Stimulated activated CD4-positive, alpha-beta T cell treated with anti-CD3 and anti-CD28 coated beads, Interleukin-2, amount 100 ng/mL, for 48 hours (primary cell): ENCODE results near the gene TFF3.

Source experiments
- DNase-seq, 2 donors: peaks; one replicate each; pipeline ENCODE4 v3.0.0-alpha.2; 2020

Gene TFF3

DNA sequence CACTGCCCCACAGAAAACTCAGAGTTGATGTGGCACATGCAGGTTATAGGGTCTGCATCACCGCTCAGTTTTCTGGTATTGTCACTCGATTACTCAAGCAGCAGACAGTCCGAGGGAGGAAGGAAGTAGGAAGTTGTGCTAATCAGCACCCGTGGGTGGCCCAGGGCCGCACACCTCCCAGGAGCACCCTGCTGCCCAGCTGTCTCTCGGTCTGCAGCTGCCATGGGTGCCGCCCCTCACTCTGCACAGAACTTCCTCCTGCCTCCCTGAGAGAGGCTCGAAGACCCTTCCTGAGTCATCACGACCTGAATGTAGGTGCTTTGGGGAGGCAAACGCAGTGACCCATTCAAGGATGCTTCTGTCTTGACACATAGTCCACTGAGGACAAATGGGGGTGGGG, 4.2 kb upstream of the TFF3 start:
- no peak for DNase-seq

GRCh38 chr21:42317826-42318746, 2.9 kb upstream of the TFF3 start:
- no peak for DNase-seq

- no peak for DNase-seq
Measured at GRCh38 chr21:42317341-42317741, 2.1 kb upstream of the TFF3 start.

GRCh38 chr21:42316891-42317290, 1.7 kb upstream of the TFF3 start:
- no peak for DNase-seq

- no peak for DNase-seq
Measured at GRCh38 chr21:42314616-42315295, 453 bp downstream of the TFF3 start.

DNA sequence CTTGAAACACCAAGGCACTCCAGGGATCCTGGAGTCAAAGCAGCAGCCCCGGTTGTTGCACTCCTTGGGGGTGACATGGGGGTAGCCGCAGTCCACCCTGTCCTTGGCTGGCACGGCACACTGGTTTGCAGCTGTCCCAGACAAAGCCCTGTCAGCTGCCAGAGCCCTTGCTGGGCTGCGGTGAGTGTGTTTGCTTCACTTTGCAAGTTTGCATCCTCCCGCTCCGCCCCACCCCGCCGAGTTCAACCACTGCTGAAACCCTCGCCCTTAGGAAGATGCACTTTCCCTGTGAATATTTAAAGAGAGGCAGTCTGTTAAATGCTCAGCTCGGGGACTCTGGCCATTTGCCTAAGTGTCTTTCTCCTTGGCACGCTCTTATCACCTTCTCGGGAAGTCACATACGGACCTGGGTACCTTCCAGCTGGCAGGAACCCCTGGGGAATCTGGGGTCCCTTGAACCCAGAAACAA, 1.7 kb downstream of the TFF3 start:
- DNase-seq, result no peak

GRCh38 chr21:42312626-42313104, 2.5 kb downstream of the TFF3 start:
- no peak for DNase-seq

GRCh38 chr21:42311816-42312625, 3.2 kb downstream of the TFF3 start:
- no peak for DNase-seq

- DNase-seq, result no peak
Measured at GRCh38 chr21:42311160-42311559, 4.0 kb downstream of the TFF3 start.

- no peak for DNase-seq
Measured at GRCh38 chr21:42310411-42311001, 4.7 kb downstream of the TFF3 start.

- peak; percentile 79 to 81 for DNase-seq
Measured at GRCh38 chr21:42309753-42310213, 5.4 kb downstream of the TFF3 start.

DNA sequence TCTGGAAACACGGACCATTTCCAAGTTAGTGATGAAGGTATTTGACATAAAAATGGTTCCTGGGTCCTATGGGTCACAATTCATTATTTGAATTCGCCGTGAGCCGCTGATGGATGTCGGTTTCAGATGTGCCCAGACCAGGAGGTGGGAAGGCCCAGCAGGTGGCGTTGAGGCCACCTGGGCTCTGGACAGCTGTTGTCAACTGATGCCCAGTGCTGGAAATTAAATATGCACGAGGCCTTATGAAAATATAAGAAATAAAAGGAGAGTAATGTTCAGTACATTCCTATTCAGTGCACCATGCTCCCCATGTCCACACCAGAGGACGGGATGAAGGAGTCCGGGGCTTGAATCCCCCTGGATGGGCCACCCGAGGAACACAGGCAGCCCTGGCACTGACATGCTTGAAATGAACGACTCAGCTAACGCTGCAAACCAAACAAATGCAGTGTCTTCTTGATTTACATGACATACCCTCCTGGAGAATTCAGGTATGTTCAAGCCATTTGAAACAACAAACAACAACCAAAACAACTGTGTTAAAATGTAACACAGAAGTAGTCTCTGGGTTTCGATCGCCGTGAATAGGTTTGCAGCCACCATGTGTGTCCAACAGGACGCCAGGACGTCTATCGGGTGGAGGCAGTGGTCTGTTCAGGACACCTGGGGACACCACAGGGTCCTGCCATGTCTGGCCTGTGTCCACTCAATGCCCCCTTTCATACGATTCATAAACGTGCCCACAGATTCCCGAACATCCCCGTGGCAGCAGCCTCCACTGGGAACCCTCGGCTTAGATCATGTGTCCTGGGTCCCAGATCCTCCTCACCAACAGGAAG, 6.1 kb downstream of the TFF3 start:
- DNase-seq, result no peak

GRCh38 chr21:42308161-42308913, 6.9 kb downstream of the TFF3 start:
- no peak for DNase-seq

GRCh38 chr21:42307106-42307505, 8.1 kb downstream of the TFF3 start:
- DNase-seq, result no peak

DNA sequence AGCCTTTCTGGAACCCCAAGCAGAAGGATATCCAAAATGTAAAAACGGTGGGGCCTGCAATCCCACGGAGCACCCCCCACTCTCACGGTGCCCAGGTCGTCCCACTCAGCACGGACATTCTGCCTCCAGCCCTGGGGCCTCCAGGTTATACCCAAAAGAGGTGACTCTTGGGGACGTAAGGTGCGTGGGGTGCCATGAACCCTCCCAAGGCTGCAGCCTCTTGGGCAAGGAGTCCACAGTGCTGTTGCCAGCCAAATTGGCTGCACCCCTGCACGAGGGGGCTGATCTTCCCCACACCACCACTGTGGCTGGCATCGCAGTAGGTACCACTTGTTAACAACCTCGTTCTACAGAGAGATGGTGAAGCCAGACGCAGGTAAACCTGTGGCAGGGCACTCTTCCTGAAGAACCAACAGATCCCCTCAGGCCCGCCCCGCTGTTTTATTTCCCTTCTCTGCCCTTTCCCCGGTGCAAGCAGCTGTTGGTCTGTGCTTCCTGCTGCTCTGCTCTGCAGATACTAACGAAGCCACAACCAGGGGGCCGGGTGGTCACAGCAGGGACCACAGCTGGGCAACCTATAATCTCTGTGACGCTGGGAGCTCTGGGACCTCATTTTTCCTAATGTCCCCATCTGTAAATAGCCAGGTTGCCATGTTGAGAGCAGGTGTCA, 8.7 kb downstream of the TFF3 start:
- no peak for DNase-seq

DNA sequence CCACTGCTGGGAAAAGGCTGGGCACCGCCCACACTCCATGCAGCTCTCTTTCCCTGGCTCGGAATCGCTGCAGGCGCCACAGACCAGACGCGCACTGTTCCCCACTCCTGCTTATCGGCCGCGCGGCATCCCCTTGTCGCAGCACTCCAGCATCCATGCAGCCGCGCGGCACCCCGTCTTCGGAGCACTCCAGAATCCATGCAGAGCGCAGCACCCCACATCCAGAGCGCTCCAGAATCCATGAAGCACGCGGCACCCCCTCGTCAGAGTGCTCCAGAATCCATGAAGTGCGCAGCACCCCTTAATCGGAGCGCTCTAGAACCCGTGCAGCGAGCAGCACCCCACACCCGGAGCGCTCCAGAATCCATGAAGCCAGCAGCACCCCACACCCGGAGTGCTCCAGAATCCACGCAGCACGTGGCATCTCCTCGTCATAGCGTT, 9.5 kb downstream of the TFF3 start:
- DNase-seq, result no peak

GRCh38 chr21:42304556-42305454, 10.4 kb downstream of the TFF3 start:
- no peak for DNase-seq

- no peak for DNase-seq
Measured at GRCh38 chr21:42303443-42303842, 11.8 kb downstream of the TFF3 start.

- DNase-seq, result no peak
Measured at GRCh38 chr21:42302794-42303193, 12.4 kb downstream of the TFF3 start.
